ENCODE measurements around the gene NHLRC4.

Gene NHLRC4

DNA sequence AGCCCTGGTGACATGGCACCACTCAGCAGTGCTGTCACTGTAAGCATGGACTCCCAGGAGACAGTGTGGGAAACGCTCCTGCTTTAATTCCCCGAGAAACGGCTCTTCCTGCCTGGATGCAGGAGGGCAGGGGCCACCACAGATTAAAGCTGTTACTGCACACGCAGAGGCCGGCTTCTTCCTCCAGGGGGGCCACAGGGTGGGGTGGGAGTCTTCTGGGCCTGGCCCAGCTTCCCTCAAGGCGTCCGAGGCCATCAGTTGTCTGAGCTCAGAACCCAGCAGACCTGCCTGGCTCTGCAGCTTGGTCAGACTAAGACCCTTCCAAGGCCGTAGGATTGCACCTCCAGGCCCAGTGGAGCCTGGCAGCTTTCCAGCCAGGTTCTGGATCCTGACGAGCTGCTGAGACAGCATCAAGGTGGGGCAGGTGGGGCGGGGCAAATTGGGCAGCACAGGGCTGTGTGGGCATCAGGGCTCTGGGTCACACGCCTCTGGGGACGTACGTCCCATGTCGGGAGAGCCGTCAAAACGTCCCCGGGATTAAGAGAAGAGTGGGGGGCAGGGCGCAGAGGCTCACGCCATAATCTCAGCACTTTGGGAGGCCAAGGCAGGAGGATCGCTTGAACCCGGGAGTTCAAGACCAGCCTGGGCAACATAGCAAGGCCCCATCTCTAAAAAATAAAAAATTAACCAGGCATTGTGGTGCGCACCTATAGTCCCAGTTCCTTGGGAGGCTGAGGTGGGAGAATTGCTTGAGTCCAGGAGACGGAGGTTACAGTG, 44.3 kb upstream of the NHLRC4 start:
- no peak for DNase-seq (ENCODE audit: low read depth)
- TF ChIP-seq, protein P1, sequence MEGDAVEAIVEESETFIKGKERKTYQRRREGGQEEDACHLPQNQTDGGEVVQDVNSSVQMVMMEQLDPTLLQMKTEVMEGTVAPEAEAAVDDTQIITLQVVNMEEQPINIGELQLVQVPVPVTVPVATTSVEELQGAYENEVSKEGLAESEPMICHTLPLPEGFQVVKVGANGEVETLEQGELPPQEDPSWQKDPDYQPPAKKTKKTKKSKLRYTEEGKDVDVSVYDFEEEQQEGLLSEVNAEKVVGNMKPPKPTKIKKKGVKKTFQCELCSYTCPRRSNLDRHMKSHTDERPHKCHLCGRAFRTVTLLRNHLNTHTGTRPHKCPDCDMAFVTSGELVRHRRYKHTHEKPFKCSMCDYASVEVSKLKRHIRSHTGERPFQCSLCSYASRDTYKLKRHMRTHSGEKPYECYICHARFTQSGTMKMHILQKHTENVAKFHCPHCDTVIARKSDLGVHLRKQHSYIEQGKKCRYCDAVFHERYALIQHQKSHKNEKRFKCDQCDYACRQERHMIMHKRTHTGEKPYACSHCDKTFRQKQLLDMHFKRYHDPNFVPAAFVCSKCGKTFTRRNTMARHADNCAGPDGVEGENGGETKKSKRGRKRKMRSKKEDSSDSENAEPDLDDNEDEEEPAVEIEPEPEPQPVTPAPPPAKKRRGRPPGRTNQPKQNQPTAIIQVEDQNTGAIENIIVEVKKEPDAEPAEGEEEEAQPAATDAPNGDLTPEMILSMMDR (conservative IDR thresholded peaks at IDR 0.05; ENCODE audit: control insufficient read depth, insufficient read depth, low read depth, low read length) = no peak
- no peak overlapping the region for H3K4me3 ChIP-seq (ENCODE audit: control insufficient read depth, low read depth, low read length)

DNA sequence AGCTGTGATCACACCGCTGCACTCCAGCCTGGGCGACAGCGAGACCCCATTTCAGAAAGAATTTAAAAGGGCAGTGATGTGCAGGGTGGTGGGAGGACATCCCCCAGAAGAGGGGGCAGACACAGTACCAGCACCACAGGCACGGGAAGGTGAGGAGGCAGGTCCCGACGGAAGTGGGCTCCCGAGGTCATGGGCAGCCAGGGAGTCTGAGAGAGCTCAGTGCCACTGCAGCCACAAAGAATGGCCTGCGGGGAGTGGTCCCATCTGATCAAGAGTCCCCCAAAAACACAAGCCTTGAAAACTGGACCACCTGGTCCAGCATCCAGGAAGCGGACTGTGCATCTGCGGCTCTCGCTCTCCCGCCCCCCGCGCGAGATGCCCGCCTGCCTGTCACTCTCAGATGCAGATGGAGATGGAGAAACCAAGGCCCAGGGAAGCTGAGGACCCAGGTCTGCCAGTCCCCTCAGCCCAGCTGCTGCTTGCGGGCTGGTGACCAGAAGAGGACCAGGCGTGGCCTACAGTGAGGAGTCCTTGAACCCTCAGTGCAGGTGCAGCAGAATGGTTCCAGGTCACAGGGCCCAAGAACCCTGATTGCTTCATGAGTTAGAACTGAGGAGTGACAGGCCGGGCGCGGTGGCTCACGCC, 43.6 kb upstream of the NHLRC4 start:
- TF ChIP-seq, protein P1 (conservative IDR thresholded peaks at IDR 0.05; ENCODE audit: control insufficient read depth, insufficient read depth, low read depth, low read length) = no peak
- DNase-seq (ENCODE audit: low read depth) = no peak
- no peak overlapping the region for H3K4me3 ChIP-seq (ENCODE audit: control insufficient read depth, low read depth, low read length)

DNA sequence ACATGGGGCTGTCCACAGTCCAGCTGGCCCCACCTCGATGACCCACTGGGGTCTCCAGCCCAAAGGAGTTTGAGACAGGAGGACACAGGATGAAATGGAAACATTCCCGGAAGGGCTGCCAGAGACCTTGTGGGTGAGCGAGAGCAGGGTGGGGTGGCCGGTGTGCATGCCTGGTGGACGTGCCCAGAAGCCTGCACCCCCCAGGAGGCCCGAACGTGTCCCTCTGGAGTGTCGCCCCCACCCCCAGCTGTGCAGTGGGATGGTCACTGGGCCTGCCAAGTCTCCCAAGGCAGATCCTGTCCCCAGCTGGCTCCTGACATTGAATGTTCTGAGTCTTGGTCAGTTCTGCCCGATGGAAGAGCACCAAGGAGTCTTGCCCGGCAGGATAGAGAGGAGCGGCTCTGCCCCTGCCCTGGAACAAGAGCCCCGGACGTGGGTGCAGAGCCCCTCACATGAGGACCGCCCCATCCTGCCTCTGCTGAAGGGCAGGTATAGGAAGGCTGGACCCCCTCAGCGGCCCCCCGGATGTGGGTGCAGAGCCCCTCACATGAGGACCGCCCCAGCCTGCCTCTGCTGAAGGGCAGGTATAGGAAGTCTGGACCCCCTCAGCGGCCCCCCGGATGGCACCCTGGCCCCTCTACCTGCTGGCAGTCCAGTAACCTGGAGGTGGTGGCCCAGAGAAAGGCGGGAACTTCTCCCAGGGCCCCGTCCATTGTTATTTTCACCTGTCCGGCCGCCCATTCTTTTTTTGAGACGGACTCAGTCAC, 42.3 kb upstream of the NHLRC4 start:
- no peak for DNase-seq (ENCODE audit: low read depth)
- H3K4me3 ChIP-seq (ENCODE audit: control insufficient read depth, low read depth, low read length) = no peak overlapping the region
- TF ChIP-seq, protein P1 (conservative IDR thresholded peaks at IDR 0.05; ENCODE audit: control insufficient read depth, insufficient read depth, low read depth, low read length) = no peak

DNA sequence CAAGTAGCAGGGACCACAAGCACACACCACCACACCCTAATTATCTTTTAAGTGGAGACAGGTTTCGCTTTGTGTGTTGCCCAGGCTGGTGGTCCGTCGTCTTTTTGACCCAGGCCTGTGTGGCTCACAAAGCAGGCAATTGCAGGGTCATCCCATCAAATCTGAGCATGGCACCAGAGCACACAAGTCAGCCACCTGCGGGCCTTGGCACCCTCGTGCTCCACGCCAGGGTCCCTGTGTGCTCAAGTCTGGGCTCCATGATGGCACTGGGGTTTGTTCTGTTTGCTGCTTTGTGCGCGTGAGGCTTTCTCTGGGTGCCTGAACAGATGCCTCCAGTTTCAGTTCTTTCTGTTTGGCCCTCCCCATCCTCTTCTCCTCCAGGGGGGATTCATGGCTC, 41.7 kb upstream of the NHLRC4 start:
- TF ChIP-seq, protein P1 (conservative IDR thresholded peaks at IDR 0.05; ENCODE audit: control insufficient read depth, insufficient read depth, low read depth, low read length) = no peak
- no peak overlapping the region for H3K4me3 ChIP-seq (ENCODE audit: control insufficient read depth, low read depth, low read length)
- no peak for DNase-seq (ENCODE audit: low read depth)

DNA sequence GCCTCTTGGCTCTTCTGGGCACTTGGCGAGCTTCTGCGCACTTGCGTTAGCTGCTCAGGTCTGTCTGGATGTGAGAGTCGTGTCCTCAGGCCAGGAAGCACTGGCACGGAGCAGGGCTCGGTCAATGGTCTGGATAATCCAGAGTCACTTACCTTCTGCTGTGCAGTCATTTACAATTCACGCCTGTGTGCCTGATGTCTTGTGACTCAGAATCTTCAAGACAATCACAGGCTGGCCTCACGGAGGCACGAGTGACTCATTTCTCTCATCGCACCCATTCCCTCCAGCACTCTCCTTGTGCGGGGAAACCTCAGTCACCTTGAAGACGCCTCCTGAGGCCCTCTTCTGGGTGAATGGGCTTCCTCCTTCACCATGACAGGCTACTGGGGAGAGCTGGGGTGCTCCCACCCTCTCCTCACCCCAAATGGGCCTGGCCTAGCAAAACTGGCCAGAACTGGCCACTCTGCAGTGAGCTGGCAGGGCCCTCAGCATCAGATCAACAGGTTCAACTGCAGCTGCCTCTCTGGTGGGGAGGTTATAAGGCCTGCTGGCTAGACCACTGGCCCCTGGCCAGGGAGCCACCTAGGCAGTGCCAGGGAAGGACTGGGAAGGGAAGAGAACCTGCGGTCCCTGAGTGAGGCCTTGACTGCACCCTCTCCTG, 41.2 kb upstream of the NHLRC4 start:
- peak overlapping the region; percentile 70 for H3K4me3 ChIP-seq (ENCODE audit: control insufficient read depth, low read depth, low read length)
- TF ChIP-seq, protein P1 (conservative IDR thresholded peaks at IDR 0.05; ENCODE audit: control insufficient read depth, insufficient read depth, low read depth, low read length) = no peak
- peak; percentile 91 for DNase-seq (ENCODE audit: low read depth)
